ENCODE results near the gene DNASE1L1.
"Not testable (repeated sequence)": the region's sequence is repeated elsewhere in the genome, so short reads cannot be mapped to it uniquely, and the experiment has no call there.

DNA sequence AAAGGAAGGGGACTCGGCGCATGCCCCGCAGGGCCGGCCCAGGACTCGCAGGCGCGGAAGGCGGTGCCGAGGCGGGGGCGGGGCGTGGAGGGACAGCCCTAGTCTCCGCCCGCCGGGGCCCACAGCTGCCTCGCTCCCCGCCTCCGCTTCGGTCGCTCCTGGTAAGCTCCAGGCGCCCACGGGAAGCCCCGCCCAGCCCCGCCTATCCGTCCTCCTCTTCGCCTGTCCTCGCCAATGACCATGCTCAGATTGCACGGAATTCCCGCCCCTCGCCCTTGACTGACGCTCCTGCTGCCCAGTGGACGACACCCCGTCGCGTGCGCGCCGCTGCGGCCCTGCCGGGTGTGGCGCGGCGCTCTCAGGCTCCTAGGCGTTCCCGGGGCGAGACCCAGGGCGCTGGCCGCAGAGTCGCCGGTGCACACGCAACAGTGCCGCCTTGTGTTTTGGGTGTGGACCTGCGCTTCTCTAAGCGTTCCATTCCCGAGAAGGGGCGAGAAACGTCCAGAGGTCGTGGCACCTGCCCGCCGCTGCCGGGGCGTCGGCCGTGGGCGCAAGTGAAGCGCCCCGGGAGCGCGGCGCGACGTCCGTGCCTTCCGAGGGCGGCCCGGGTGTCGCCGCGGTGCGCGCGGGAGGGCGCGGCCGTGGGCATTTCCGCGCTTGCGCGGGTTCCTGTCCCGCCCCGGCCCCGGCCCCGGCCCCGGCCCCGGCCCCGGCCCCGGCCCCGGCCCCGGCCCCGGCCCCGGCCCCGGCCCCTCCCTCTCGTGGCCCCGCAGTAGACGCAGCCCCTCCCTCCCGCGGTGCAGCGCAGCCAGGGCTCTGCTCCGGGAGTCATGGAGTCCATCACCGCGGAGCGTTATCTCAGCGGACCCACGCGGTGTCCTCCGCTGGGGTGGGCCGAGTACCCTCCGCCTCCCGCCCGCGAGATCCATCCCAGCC, 19.0 kb downstream of the DNASE1L1 start:
- TF ChIP-seq, protein P1, sequence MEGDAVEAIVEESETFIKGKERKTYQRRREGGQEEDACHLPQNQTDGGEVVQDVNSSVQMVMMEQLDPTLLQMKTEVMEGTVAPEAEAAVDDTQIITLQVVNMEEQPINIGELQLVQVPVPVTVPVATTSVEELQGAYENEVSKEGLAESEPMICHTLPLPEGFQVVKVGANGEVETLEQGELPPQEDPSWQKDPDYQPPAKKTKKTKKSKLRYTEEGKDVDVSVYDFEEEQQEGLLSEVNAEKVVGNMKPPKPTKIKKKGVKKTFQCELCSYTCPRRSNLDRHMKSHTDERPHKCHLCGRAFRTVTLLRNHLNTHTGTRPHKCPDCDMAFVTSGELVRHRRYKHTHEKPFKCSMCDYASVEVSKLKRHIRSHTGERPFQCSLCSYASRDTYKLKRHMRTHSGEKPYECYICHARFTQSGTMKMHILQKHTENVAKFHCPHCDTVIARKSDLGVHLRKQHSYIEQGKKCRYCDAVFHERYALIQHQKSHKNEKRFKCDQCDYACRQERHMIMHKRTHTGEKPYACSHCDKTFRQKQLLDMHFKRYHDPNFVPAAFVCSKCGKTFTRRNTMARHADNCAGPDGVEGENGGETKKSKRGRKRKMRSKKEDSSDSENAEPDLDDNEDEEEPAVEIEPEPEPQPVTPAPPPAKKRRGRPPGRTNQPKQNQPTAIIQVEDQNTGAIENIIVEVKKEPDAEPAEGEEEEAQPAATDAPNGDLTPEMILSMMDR (IDR thresholded peaks at IDR 0.05) = not testable (repeated sequence)
- TF ChIP-seq POLR2A (IDR thresholded peaks at IDR 0.05) = not testable (repeated sequence)

All from body of pancreas (tissue), 4 donors.